HUES6 (cell line): Measurements from ENCODE around the gene TANGO6.

Experiments used
- H3K27ac ChIP-seq: 2 replicates; pipeline ENCODE4 v1.7.0; 2013; ENCODE audit warnings: low read depth, mild to moderate bottlenecking, low read length, inconsistent platforms
- H3K27me3 ChIP-seq: 2 replicates; pipeline ENCODE4 v1.6.1; 2013; ENCODE audit warnings: low read length; ENCODE audit not compliant: control insufficient read depth, insufficient read depth
- H3K36me3 ChIP-seq: 2 replicates; pipeline ENCODE4 v1.6.1; 2013; ENCODE audit warnings: low read length; ENCODE audit not compliant: control insufficient read depth, insufficient read depth
- H3K4me1 ChIP-seq: 2 replicates; pipeline ENCODE4 v1.6.1; 2013; ENCODE audit warnings: low read length; ENCODE audit not compliant: control insufficient read depth, insufficient read depth
- H3K4me3 ChIP-seq: 2 replicates; pipeline ENCODE4 v1.5.1; 2013; ENCODE audit warnings: low read depth, low read length
- H3K9ac ChIP-seq: one replicate; pipeline ENCODE4 v1.6.1; 2013; ENCODE audit warnings: mild to moderate bottlenecking, low read length
- H3K9me3 ChIP-seq: 2 replicates; pipeline ENCODE4 v1.6.1; 2013; ENCODE audit warnings: low read depth, low read length; ENCODE audit not compliant: control insufficient read depth, insufficient read depth

Gene TANGO6

DNA sequence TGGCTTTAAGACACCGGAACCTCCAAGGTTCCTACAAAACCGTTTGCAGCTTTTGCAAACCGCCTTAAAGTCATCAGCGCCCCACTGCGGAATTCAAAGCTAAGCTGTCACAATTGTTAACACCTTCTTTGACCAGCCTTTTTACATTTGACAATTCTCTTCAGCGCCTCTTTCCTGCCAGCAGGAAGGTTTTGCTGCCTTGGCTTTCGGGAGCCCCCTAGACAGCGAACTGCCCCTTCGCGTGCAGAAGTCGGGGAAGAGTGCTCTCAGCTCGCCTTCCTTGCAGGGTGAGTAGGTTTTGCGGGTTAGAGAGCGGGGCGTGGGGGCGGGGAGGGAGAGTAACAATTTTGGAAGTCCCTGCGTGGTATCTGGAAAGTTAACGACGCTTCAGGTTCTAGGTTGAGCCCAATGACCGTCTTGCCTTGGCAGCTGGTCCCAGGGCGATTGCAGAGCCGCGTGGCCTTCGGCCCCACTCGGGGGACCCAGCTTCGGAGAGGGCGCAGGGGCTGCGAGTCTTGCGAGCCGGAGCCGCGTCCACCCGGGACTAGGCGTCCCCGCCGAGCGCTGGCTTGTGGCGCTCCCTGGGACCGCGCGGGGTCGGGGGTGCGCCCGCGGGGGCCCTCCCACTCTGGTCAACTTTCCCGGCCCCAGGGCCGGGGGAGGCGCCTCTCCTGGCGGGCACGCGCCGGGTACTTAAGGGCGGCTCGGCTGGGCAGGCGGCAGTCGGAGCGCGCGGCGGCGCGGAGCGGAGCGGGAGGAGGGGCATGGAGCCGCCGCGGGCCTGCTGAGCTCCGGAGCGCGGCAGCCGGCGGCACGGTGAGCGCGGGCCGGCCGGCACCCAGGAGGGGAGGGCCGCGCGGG is 262.4 kb downstream of the TANGO6 start, which contains the start of gene HAS3:
Gene HAS3, plus strand, starts transcription at position 153 of the 861 bp plus-strand sequence. CDS start 3,743 bp downstream, outside the sequence.
- peaks cover 9% of the 10 kb centered on the region; the same call in 1 of the 2 replicates for H3K27me3 ChIP-seq
- H3K4me3 ChIP-seq = peak within 1 kb of the TSS; percentile 85
- peaks cover 16% of the 10 kb centered on the region for H3K36me3 ChIP-seq
- peak within 1 kb of the TSS; percentile 74 for H3K9ac ChIP-seq
- H3K9me3 ChIP-seq = no peaks in the 10 kb centered on the region
- H3K4me1 ChIP-seq = peaks cover 30% of the 10 kb centered on the region
- peak within 1 kb of the TSS; percentile 49; the same call in 1 of the 2 replicates for H3K27ac ChIP-seq

GRCh38 chr16:69106491-69107315 is 263.4 kb downstream of the TANGO6 start:
- Histone ChIP-seq H3K9me3 (no peaks in the 10 kb centered on the region), H3K4me1 (peaks cover 27% of the 10 kb centered on the region), H3K4me3 (peak overlapping the region; percentile 85), H3K27ac (peak overlapping the region; percentile 35; the same call in 1 of the 2 replicates), H3K36me3 (peaks cover 25% of the 10 kb centered on the region), H3K9ac (peak overlapping the region; percentile 70), H3K27me3 (peaks cover 9% of the 10 kb centered on the region; the same call in 1 of the 2 replicates)

- Histone ChIP-seq H3K27me3 (peaks cover 9% of the 10 kb centered on the region; the same call in 1 of the 2 replicates), H3K4me1 (peaks cover 21% of the 10 kb centered on the region), H3K27ac (peak overlapping the region; percentile 39; the same call in 1 of the 2 replicates), H3K9ac (peak overlapping the region; percentile 70), H3K9me3 (no peaks in the 10 kb centered on the region), H3K36me3 (peaks cover 32% of the 10 kb centered on the region), H3K4me3 (peak overlapping the region; percentile 85)
Measured at GRCh38 chr16:69107316-69107962, 264.1 kb downstream of the TANGO6 start.

DNA sequence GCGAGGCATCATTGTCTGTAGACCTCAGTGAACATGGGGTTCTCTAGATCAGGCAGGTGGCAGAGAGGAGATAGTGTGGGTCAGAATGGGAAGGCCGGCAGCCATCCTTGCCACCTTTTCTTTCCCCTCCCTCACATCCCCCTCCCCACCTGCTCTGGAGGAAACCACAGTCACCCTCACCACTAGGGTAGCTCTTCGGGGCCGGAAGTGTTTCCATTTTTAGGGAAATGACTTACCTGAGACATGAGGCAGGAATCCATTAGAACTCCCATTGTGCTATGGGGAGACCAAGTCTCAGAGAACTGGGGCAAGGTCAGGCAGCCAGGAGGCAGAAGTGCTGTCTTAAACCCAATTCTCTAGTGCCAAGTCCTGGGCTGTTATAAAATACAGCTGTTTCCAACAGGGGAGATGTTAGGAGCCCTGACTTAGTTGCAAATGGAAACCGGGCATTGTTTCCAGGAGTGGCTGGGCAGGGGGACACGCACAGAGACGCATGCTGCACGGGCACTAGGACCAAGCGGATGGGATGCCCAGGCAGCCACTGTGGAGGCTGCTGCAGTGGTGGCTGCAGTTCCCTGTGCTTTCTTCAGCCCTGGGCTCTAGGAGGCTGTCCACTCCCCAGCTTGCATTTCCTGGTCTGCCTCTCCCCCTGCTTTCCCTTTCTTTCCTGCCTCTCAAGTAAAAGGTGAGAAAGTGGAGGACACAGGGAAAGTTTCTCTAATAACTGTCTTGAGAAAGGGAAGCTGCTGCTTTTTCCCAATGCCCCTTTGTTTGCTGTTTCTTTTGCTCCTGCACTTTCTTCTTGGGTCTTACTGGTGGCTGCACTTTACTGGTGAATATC is 265.0 kb downstream of the TANGO6 start:
- H3K27ac ChIP-seq = 0 out of 2 replicates have a peak overlapping the region, but pooled peaks have one; percentile 39
- peaks cover 39% of the 10 kb centered on the region for H3K36me3 ChIP-seq
- peak overlapping the region; percentile 70 for H3K9ac ChIP-seq
- no peaks in the 10 kb centered on the region for H3K9me3 ChIP-seq
- H3K27me3 ChIP-seq = peaks cover 9% of the 10 kb centered on the region; the same call in 1 of the 2 replicates
- peaks cover 16% of the 10 kb centered on the region for H3K4me1 ChIP-seq
- peak overlapping the region; percentile 85 for H3K4me3 ChIP-seq

GRCh38 chr16:69108905-69109252 is 265.5 kb downstream of the TANGO6 start:
- no peak overlapping the region for H3K9ac ChIP-seq
- H3K27ac ChIP-seq = no peak overlapping the region
- peak overlapping the region; percentile 85 for H3K4me3 ChIP-seq
- H3K9me3 ChIP-seq = no peaks in the 10 kb centered on the region
- H3K36me3 ChIP-seq = peaks cover 45% of the 10 kb centered on the region
- H3K4me1 ChIP-seq = peaks cover 16% of the 10 kb centered on the region
- H3K27me3 ChIP-seq = peaks cover 9% of the 10 kb centered on the region; the same call in 1 of the 2 replicates

DNA sequence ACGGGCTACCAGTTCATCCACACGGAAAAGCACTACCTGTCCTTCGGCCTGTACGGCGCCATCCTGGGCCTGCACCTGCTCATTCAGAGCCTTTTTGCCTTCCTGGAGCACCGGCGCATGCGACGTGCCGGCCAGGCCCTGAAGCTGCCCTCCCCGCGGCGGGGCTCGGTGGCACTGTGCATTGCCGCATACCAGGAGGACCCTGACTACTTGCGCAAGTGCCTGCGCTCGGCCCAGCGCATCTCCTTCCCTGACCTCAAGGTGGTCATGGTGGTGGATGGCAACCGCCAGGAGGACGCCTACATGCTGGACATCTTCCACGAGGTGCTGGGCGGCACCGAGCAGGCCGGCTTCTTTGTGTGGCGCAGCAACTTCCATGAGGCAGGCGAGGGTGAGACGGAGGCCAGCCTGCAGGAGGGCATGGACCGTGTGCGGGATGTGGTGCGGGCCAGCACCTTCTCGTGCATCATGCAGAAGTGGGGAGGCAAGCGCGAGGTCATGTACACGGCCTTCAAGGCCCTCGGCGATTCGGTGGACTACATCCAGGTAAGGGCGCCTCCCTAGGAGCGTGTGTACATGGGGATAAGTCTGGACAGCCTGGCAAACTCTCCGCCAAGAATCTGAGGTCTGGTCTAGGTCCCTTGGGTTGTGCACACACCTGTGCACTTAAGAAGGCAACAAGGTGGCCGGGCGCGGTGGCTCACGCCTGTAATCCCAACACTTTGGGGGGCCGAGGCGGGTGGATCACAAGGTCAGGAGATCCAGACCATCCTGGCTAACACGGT is 266.3 kb downstream of the TANGO6 start:
- Histone ChIP-seq H3K4me3 (no peak overlapping the region), H3K27ac (no peak overlapping the region), H3K9ac (no peak overlapping the region)

DNA sequence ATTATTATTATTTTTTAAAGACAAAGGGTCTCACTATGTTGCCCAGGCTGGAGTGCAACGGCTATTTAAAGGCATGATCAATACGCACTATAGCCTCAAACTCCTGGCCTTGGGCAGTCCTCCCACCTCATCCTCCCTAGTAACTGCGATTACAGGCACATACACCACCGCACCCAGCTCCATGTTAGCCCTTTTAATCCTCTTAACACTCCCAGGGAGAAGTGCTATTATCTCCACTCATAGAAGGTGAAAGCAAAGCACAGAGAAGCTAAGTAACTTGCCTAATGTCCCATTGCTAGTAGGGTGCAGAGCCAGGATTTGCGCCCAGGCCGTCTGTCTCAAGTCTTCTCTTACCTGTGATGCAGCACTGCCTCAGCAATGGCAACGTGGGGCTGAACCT is 267.1 kb downstream of the TANGO6 start:
- Histone ChIP-seq H3K27ac (no peak overlapping the region), H3K27me3 (peaks cover 9% of the 10 kb centered on the region; the same call in 1 of the 2 replicates), H3K4me1 (peaks cover 12% of the 10 kb centered on the region), H3K9me3 (no peaks in the 10 kb centered on the region), H3K36me3 (peaks cover 60% of the 10 kb centered on the region), H3K4me3 (no peak overlapping the region), H3K9ac (no peak overlapping the region)

More for the DNA sequence above, 266.3 kb downstream of the TANGO6 start:
- Histone ChIP-seq H3K4me1 (peaks cover 16% of the 10 kb centered on the region), H3K9me3 (no peaks in the 10 kb centered on the region), H3K36me3 (peaks cover 53% of the 10 kb centered on the region), H3K27me3 (peaks cover 9% of the 10 kb centered on the region; the same call in 1 of the 2 replicates)

- H3K4me1 ChIP-seq = peaks cover 12% of the 10 kb centered on the region
- peaks cover 9% of the 10 kb centered on the region; the same call in 1 of the 2 replicates for H3K27me3 ChIP-seq
- no peak overlapping the region for H3K4me3 ChIP-seq
- H3K36me3 ChIP-seq = peaks cover 70% of the 10 kb centered on the region
- H3K9me3 ChIP-seq = no peaks in the 10 kb centered on the region
- H3K9ac ChIP-seq = no peak overlapping the region
- H3K27ac ChIP-seq = no peak overlapping the region
Measured at GRCh38 chr16:69111216-69111875, 268.0 kb downstream of the TANGO6 start.

GRCh38 chr16:69111876-69112230 is 268.5 kb downstream of the TANGO6 start:
- Histone ChIP-seq H3K9me3 (no peaks in the 10 kb centered on the region), H3K9ac (no peak overlapping the region), H3K36me3 (peaks cover 75% of the 10 kb centered on the region), H3K27ac (no peak overlapping the region), H3K27me3 (peaks cover 5% of the 10 kb centered on the region; the same call in 1 of the 2 replicates), H3K4me3 (no peak overlapping the region), H3K4me1 (peaks cover 12% of the 10 kb centered on the region)
